NK-92 (cell line): Measurements from ENCODE around the gene ABHD8.

Source experiments
- DNase-seq: peaks from one replicate; lab custom pipeline; 2025; ENCODE audit not compliant: unreplicated experiment; lab: John Stamatoyannopoulos, UW

ABHD8 gene

DNA sequence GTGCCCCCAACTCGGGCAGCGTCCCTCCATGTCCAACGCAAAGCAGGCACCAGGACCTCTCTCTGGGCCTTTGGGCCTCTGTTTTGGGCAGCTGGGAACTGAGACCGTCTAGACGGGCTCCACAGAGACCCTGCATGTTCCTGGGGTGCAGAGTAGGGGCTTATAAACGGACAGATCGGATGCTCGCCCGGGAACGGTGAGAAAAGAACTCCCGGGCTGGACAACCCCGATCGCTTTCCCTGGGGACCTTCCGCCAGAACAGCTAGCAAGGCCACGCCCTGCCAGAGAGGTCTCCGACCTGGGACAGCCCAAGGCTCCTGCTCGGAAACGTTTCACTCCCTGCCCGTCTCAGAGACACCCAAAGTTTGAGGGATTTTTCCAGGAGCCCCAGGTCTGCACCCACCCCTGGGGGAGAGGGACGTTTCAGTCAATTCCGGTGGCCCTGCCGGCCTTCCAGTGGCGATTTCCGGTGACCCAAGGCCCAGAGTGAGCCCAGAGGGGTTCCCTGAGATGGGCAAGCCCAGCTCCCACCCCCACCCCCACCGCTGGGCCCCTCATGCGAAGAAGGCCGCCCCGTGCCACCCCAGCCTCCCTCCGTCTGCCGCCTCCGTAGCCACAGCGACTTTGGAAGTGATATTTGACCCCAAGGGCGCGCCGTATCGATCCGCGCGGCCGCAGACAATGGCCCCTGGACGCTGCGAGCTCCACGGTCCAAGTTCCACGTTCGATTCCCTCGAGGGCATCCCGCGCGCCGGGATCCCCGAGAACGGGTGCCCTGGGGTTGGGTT, 59.2 kb downstream of the ABHD8 start:
- DNase-seq, result no peak

DNA sequence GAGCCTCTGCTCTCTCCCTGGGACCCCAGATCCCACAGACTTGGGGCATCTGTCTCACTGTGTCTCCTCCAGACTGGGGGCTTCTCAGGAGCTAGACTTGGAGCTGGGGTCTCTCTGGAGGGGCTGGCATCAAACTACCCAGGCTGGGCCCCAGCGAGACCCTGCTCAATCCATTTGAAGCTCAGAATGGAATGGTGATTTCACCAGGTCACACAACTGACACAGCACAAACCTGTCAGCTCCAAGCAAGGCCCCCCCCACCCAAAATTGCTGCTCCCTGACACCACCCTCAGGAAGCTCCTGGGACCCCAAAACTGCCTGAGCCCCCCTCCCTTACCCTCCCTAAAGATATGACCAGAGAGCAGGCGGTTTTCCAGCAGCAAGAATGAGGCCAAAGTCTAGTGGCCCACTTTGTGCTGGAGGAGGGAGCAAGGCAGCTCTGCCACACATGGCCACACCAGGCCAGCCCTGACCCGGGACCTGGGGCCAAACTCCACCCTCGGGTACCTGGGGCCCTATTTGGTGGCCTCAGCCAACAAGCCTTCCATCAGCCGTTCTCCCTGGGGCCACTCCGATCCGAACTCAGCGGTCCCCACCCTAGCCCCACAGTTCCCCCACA, 59.9 kb downstream of the ABHD8 start:
- DNase-seq, result no peak

DNA sequence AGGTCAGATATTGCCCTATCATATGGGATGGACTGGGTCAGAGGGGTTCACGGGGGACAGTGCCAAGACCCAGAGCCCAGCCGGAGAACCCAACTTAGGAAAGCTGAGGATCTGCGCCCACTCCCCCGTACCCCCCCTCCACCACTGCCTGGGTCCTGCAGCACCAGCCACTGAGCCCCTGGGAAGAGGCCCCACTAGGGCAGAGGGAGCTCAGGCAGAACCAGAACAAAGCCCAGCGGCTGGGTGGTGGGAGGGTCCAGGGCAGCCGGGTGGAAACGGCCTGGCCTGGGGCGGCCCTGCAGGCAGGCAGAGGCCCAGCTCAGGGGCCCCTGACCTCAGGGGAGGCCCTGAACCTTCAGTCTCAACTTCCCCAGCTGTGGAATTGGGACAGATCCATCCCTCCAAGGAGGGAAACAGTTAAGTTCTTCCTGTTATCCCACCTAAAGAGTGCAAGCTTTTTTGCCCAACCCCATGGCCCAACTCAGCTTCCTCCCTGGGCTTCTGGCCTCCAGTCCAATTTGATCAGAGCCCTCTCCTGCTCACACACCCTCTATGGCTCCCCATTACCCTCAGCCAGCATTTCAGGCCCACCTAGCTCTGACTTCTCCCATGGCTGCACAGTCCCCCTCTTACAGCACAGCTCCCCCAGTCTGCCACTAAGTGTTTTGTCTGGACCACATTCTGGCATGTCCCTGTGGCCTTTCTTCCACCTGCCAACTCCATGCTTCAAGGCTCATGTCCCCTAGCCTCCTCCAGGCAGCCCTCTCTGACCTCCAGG, 60.6 kb downstream of the ABHD8 start:
- no peak for DNase-seq
